Measurements from ENCODE around the gene SRBD1.

SRBD1 gene

GRCh38 chr2:45631955-45632354 lies 20.9 kb upstream of the SRBD1 start:
- TF ChIP-seq, protein P1, sequence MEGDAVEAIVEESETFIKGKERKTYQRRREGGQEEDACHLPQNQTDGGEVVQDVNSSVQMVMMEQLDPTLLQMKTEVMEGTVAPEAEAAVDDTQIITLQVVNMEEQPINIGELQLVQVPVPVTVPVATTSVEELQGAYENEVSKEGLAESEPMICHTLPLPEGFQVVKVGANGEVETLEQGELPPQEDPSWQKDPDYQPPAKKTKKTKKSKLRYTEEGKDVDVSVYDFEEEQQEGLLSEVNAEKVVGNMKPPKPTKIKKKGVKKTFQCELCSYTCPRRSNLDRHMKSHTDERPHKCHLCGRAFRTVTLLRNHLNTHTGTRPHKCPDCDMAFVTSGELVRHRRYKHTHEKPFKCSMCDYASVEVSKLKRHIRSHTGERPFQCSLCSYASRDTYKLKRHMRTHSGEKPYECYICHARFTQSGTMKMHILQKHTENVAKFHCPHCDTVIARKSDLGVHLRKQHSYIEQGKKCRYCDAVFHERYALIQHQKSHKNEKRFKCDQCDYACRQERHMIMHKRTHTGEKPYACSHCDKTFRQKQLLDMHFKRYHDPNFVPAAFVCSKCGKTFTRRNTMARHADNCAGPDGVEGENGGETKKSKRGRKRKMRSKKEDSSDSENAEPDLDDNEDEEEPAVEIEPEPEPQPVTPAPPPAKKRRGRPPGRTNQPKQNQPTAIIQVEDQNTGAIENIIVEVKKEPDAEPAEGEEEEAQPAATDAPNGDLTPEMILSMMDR (IDR thresholded peaks at IDR 0.05; ENCODE audit: borderline replicate concordance, insufficient read depth, low read depth, low read length), result no peak
- H3K4me3 ChIP-seq (ENCODE audit: low read depth, low read length), result no peak overlapping the region

DNA sequence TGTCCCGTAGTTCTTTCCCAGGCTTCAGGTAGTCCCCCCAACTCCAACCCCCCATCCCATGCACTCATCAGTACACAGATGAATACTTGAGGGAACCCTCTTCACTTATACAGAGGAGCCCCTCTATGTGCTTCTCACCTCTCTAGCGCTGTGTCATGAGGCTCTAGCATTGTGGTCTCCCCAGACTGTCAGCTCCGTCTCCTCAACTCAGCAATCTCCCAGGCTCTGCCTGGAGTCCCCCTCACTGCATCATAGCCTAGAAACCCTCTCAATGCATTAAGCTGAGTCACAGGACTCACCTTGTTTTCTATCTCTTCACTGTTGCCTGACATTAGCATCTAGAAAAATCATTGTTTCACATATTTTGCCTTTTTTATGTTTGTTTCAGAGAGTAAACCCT lies 20.3 kb upstream of the SRBD1 start:
- H3K4me3 ChIP-seq (ENCODE audit: low read depth, low read length), result no peak overlapping the region
- TF ChIP-seq, protein P1 (IDR thresholded peaks at IDR 0.05; ENCODE audit: borderline replicate concordance, insufficient read depth, low read depth, low read length), result no peak

DNA sequence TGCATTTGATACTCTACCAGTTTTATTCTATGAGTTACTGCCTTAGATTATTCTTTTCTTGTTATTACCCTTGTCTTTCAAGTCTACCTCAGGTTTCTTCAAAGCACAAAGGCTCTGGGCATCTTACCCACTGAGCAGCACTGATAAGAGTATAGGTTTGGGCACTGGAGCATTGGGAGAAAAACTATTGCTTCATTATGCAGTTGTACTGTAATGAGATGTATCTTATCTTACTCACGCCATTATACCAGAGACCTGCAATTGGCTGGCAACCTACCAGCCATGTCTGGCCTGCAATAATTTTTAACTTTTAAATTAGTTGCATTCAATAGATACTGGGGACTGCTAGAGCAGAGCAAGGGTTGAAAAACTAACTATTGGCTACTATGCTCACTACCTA lies 18.9 kb upstream of the SRBD1 start:
- H3K4me3 ChIP-seq (ENCODE audit: low read depth, low read length), result no peak overlapping the region
- TF ChIP-seq, protein P1 (IDR thresholded peaks at IDR 0.05; ENCODE audit: borderline replicate concordance, insufficient read depth, low read depth, low read length), result no peak

- no peak overlapping the region for H3K4me3 ChIP-seq (ENCODE audit: low read depth, low read length)
- TF ChIP-seq, protein P1 (IDR thresholded peaks at IDR 0.05; ENCODE audit: borderline replicate concordance, insufficient read depth, low read depth, low read length), result no peak
Observed at GRCh38 chr2:45627911-45628310, 16.8 kb upstream of the SRBD1 start.

GRCh38 chr2:45626387-45627221 lies 15.5 kb upstream of the SRBD1 start:
- H3K4me3 ChIP-seq (ENCODE audit: low read depth, low read length), result no peak overlapping the region
- TF ChIP-seq, protein P1 (IDR thresholded peaks at IDR 0.05; ENCODE audit: borderline replicate concordance, insufficient read depth, low read depth, low read length), result no peak

GRCh38 chr2:45625824-45626223 lies 14.8 kb upstream of the SRBD1 start:
- H3K4me3 ChIP-seq (ENCODE audit: low read depth, low read length), result no peak overlapping the region
- TF ChIP-seq, protein P1 (IDR thresholded peaks at IDR 0.05; ENCODE audit: borderline replicate concordance, insufficient read depth, low read depth, low read length), result no peak

DNA sequence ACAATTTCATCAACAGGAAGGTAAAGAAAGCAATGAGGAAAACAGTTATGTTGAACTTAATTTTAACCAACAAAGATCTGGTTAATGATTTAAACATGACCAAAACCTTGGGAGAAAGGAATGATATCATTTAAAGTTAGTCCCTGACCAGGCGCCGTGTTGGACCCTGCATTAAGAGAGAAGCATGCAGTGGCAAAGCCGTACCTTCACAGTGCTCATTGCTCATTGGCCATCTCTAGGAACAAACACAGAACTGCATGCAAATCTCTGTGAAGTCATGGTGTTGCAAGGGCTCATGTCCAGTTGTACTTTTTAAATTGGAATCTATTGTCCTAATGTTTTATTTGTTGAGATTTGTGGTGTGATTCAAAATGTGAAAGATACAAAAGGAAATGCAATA lies 12.0 kb upstream of the SRBD1 start:
- TF ChIP-seq, protein P1 (IDR thresholded peaks at IDR 0.05; ENCODE audit: borderline replicate concordance, insufficient read depth, low read depth, low read length), result no peak
- no peak overlapping the region for H3K4me3 ChIP-seq (ENCODE audit: low read depth, low read length)
